Myocyte (in vitro differentiated cells): ENCODE measurements around the gene SCMH1. TPM values are rescaled to one million over a fixed set of nuclear protein-coding genes. Genes with fewer than 3 reads are reported as not detected.
"Not testable (repeated sequence)": the region's sequence is repeated elsewhere in the genome, so short reads cannot be mapped to it uniquely, and the experiment has no call there.

Experiments used
- DNase-seq: peaks from one replicate; pipeline ENCODE4 v3.0.0-alpha.2; 2012; ENCODE audit warnings: low read depth
- total RNA-seq: library from RNA; depleted of rRNA; stranded (reverse); fragments of >200 nt; gene quantifications from 2 replicates; pipeline ENCODE4 v1.2.3, GENCODE V29; 2014

The SCMH1 gene
- total RNA-seq, 1 donor from 2014 or later = 34.8 TPM

DNA sequence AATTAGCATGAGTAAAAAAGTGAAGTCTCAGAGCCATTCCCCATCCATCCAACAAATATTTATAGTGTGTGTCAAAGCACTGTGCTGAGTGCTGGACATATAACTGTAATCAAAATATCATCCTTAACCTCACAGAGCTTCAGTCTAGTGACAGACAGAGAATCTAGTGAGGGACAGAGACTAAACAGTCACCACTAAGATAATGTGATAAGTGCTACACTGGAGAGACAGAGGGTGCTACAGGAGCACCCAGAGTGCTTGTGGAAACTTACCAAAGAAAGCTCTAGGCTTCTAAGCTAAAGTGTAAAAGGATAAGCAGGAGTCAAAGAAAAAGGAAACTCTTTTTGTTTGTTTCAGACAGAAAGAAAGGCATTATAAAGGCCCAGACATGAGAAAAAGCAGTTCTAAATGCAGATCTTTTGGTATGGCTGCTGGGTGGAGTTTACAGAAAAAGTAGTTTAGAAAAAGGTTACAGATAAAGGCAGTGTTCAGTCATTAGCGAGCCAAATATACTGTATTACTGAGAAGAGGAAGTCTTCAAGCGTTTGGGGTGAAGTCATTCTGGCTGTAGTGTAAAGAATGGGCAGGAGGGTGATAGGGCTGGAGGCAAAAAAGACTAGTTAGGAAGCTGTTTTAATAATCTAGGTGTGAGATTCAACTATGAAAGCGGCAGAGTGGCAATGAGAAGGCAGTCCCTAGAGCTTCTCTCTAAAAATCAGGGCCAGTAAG, 83.8 kb downstream of the SCMH1 start:
- DNase-seq = no peak

- DNase-seq = no peak
Observed at GRCh38 chr1:41155105-41155504, 87.0 kb downstream of the SCMH1 start.

DNA sequence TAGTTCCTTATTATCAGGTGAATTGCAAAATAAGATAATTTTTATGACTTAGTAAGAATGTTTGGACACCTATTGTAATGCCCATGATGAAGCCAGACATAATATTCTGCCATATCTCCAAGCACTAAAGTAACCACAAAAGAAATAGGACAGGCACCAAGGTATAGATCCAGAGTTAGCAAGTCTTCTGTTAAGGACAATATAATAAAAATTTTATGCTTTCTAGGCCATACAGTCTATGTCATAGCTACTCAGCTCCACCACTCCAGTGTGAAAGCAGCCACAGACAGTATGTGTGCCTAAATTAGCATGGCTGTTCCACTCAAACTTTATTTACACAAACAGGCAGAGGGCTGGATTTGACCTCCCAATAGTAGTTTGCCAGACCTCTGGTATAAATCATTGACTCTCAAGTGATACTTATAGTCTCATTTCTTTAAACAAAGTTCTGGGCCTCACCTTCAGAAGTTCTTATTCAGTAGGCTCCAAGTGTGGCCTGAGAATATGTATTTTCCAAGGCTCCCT, 88.3 kb downstream of the SCMH1 start:
- DNase-seq = no peak

DNA sequence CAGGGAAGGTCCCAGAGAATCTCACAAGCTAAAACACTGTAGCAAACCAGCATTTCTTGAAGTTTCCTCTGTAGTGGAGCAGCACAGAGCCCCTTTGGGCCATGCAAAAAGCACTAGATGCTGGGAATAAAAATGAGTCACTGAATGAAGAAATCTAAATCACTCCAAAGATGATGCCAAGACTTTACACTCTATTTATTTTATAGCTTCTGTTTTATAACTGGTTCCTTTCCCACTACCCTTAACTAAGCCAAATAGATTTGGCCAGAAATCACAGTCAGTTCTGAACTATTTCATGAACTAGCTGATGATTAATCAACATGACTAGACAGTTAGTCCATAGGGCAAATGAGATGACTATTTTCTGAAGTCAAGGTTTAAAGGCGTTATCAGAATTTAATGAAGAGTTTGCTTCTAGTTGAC, 89.5 kb downstream of the SCMH1 start:
- peak; percentile 28 for DNase-seq

DNA sequence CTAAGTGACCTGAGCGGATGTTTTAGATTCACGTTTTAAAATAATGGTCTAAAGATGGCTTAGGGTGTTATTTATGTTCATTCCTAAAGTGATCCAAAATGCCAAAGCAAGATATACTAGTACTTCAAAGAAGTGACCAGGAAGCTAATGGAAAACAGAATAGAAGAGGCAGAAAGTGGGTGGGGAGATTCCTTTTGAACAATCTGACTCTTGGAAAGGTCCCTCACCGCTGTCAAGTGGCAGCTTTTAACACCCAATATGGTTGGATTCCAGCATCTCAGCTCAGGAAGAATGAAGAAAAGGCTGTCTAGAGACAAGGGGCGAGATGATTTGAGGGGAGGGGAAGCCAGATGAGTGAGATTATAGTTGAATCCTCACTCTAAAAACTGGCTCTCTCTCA, 90.3 kb downstream of the SCMH1 start:
- DNase-seq = no peak

DNA sequence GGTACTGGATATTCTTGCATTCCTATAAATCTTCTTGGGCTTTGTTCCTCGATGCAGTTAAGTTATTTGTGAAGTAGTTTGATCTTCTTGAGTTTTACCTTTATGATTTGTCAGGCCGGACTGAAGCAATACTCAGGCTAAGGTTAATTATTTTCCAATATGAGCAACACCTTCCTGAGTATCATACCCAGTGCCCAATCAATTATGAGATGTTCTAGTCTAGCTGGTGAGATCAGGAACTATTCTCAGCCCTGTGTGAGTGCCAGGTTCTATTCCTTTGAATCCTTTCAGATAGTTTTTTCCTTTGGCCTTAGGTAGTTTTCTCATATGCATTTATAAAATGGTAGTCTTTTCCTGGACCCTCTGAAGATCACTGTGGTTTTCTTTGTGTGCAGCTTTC, 92.5 kb downstream of the SCMH1 start:
- no peak for DNase-seq

- no peak for DNase-seq
Observed at GRCh38 chr1:41144285-41144684, 97.8 kb downstream of the SCMH1 start.

GRCh38 chr1:41138549-41138948, 103.6 kb downstream of the SCMH1 start:
- no peak for DNase-seq

DNA sequence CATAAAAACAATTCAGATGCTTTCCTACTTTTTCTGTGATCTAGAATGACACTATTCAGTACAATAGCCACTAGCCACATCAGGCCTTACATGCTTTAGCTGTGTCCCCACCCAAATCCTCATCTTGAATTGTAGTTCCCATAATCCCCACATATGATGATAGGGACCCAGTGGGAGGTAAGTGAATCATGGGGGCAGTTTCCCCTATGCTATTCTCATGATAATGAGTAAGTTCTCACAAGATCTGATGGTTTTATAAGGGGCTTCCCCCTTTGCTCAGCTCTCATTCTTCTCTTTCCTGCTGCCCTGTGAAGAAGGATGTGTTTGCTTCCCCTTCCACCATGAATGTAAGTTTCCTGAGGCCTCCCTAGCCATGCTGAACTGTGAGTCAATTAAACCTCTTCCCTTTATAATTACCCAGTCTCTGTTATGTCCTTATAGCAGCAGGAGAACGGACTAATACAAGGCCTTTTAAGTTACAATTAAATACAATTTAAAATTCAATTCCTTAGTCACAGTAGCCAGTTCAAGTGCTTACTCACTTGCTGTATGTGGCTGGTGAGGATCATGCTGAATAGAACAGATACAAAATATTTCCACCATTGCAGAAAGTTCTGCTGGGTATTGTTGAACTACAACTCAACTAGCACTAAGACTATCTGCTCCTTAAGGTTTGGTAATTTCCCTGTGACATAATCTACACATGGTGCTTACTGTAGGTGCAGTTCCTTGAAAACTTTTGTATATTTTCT, 106.7 kb downstream of the SCMH1 start:
- DNase-seq = no peak

GRCh38 chr1:41134325-41134724, 107.8 kb downstream of the SCMH1 start:
- not testable (repeated sequence) for DNase-seq

GRCh38 chr1:41122851-41123518, 119.1 kb downstream of the SCMH1 start:
- peak; percentile 20 for DNase-seq

DNA sequence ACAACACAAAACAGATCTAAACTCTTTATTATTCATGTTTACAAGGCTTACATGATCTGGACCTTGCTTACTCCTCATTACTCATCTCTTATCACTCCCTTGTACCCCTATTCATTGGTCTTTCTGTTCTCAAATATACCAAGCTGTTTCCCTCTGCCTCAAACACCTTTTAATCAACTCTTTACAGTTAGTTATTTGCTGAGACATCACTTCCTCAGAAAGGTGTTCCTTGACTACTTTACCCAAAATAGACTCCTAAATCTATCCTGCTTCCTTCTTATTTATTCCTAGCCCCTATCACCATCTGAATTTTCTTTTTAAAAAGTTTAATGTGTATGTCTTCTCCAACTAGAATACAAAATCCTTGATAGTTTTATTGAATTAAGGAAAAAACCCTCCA, 120.0 kb downstream of the SCMH1 start:
- no peak for DNase-seq

- no peak for DNase-seq
Observed at GRCh38 chr1:41118645-41119044, 123.5 kb downstream of the SCMH1 start.

DNA sequence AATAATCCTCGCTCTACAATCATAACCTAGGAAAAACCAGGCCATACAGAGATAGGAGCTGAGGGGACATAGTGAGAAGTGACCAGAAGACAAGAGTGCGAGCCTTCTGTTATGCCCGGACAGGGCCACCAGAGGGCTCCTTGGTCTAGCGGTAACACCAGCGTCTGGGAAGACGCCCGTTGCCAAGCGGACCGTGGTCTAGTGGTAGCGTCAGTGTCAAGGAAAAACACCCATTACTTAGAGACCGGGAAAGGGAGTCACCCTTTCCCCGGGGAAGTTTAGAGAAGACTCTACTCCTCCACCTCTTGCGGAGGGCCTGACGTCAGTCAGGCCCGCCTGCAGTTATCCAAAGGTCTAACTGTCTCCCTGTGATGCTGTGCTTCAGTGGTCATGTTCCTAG, 124.9 kb downstream of the SCMH1 start:
- DNase-seq = not testable (repeated sequence)

GRCh38 chr1:41110736-41111135, 131.4 kb downstream of the SCMH1 start:
- DNase-seq = no peak

GRCh38 chr1:41110286-41110685, 131.8 kb downstream of the SCMH1 start:
- no peak for DNase-seq

DNA sequence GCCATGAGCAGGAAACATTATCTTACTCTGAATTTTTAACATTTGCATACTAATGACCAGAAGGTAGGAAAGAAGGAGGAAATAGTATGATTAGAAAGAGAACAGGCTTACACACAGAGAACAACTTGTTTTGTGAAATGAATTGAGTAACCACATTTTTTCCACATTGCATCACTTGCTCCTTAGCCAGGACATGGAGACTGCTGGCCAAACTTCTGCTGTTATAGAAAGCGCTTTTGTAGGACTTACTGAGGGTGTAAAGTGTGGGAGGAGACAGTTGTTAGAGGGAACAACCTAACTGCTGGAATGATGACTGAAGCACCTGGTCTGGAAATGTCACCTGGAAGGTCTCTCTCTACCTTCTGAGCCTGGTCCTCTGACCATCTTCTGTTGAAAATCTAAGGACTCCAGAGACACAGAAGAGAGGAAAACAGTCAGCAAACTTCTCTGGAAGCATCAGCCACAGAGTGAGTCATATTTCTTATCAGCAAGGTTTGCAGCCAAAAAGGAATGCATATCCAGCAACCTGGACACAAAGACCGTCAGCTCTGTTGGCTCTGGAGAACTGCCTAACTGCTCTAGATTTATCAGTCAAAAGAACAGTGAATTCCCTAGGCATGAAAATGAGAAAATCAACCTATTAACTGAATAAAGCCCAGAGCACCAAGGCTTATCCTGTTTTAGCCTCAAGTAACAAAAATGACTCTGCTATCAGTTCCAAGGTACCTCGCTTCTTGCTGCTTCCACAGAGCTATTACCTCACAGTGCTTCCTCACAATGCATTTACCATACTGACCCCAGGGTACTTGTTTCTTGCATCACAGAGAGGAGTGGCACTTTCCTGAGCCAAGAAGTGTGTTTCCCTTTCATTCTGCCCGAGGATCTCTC, 132.6 kb downstream of the SCMH1 start:
- DNase-seq = peak; percentile 71

GRCh38 chr1:41108696-41109275, 133.3 kb downstream of the SCMH1 start:
- DNase-seq = peak; percentile 48

DNA sequence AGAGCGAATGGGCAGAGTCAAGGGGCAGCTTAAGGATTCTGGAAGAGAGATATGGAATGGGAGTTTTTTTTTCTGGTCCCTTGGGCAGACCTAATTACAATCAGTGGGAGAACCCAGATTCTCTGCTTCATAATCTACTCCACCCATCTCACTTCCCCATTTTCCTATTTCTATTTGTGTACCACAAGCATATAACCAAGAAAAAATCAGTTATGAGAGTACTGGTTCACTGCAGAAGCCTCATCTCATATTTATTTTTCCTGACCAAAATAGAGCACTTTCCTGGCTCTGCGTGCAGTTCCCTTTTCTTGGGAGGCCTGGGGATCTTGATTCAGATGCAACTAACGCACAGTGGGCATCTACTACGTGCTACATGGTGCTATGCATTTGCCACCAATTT, 138.3 kb downstream of the SCMH1 start:
- DNase-seq = no peak

DNA sequence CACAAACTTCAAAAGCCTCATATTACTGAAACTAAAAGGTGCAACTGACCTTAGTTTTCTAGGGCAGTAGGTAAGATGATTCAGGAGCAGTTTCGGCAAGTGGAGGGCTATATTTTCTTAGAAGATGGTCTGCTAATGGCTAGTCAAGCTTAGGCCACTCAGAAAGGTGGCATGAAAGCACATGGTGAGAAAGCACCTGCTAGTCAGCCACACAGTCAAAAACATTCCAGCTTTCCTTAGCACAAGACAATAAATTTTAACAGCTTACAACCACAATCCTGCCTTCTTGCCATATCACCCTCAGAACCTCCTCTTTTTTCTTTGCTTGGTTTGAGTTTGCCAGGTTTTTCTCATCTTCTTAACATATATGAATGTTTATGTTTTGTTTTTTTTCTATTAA, 139.5 kb downstream of the SCMH1 start:
- DNase-seq = peak; percentile 10
